ENCODE results near the gene PRPF6.
"Not testable (repeated sequence)": the region's sequence is repeated elsewhere in the genome, so short reads cannot be mapped to it uniquely, and the experiment has no call there.

Gene PRPF6

GRCh38 chr20:63960654-63961621, 20.0 kb upstream of the PRPF6 start:
- FAIRE-seq: not testable (repeated sequence)

- FAIRE-seq: no peak
Measured at GRCh38 chr20:63961664-63962425, 19.1 kb upstream of the PRPF6 start.

GRCh38 chr20:63962426-63963347, 18.2 kb upstream of the PRPF6 start:
- no peak for FAIRE-seq

GRCh38 chr20:63963348-63963741, 17.6 kb upstream of the PRPF6 start:
- FAIRE-seq: no peak

- FAIRE-seq: no peak
Measured at GRCh38 chr20:63963784-63964301, 17.1 kb upstream of the PRPF6 start.

GRCh38 chr20:63964412-63964811, 16.5 kb upstream of the PRPF6 start:
- FAIRE-seq: no peak

GRCh38 chr20:63966172-63966943, 14.6 kb upstream of the PRPF6 start:
- no peak for FAIRE-seq

GRCh38 chr20:63966944-63967322, 14.0 kb upstream of the PRPF6 start:
- no peak for FAIRE-seq

- no peak for FAIRE-seq
Measured at GRCh38 chr20:63967330-63968135, 13.4 kb upstream of the PRPF6 start.

GRCh38 chr20:63968136-63968927, 12.6 kb upstream of the PRPF6 start:
- FAIRE-seq: no peak

GRCh38 chr20:63968928-63969760, 11.8 kb upstream of the PRPF6 start:
- no peak for FAIRE-seq

- no peak for FAIRE-seq
Measured at GRCh38 chr20:63969838-63970713, 10.9 kb upstream of the PRPF6 start, which contains the start of gene ZNF512B. Gene ZNF512B, minus strand, starts transcription at chr20:63969930. Its CDS starts 1,980 bp downstream, at chr20:63967950.

GRCh38 chr20:63970714-63971431, 10.1 kb upstream of the PRPF6 start:
- FAIRE-seq: no peak

GRCh38 chr20:63971960-63972311, 9.0 kb upstream of the PRPF6 start:
- FAIRE-seq: not testable (repeated sequence)

- FAIRE-seq: no peak
Measured at GRCh38 chr20:63972312-63973159, 8.4 kb upstream of the PRPF6 start.

- no peak for FAIRE-seq
Measured at GRCh38 chr20:63973160-63973479, 7.8 kb upstream of the PRPF6 start.
